ENCODE results near the gene SCRG1. TPM values are rescaled to one million over a fixed set of nuclear protein-coding genes. Genes with fewer than 3 reads are reported as not detected.

The SCRG1 gene
- total RNA-seq, 4 donors from 2014 or later, result 1.3 to 4.1 (median 1.8) TPM; not detected in 1

GRCh38 chr4:173411106-173411693, 12.3 kb upstream of the SCRG1 start:
- intact Hi-C loops (cut with DNase I; ENCODE audit: low total_unique reads), result no loop called here
- Histone ChIP-seq H3K27me3 (no peaks in the 10 kb centered on the region), H3K27ac (no peak overlapping the region), H3K9me3 (no peaks in the 10 kb centered on the region), H3K36me3 (no peaks in the 10 kb centered on the region), H3K4me3 (no peak overlapping the region), H3K4me1 (no peaks in the 10 kb centered on the region)
- no peak for DNase-seq
- TF ChIP-seq CTCF (IDR thresholded peaks at IDR 0.05) (no peak), POLR2A (IDR thresholded peaks at IDR 0.05) (no peak)

- Histone ChIP-seq H3K27ac (no peak overlapping the region), H3K9me3 (no peaks in the 10 kb centered on the region), H3K4me1 (no peaks in the 10 kb centered on the region), H3K27me3 (no peaks in the 10 kb centered on the region), H3K4me3 (no peak overlapping the region), H3K36me3 (no peaks in the 10 kb centered on the region)
- no peak for DNase-seq
- intact Hi-C loops (cut with DNase I; ENCODE audit: low total_unique reads), result no loop called here
- no peak for TF ChIP-seq POLR2A (IDR thresholded peaks at IDR 0.05)
- no peak for TF ChIP-seq CTCF (IDR thresholded peaks at IDR 0.05)
Observed at GRCh38 chr4:173410079-173410478, 11.2 kb upstream of the SCRG1 start.

GRCh38 chr4:173405840-173406606, 7.1 kb upstream of the SCRG1 start:
- H3K27me3 ChIP-seq, result no peaks in the 10 kb centered on the region
- no peak overlapping the region for H3K27ac ChIP-seq
- intact Hi-C loops (cut with DNase I; ENCODE audit: low total_unique reads), result no loop called here
- H3K4me3 ChIP-seq, result no peak overlapping the region
- no peak for TF ChIP-seq POLR2A (IDR thresholded peaks at IDR 0.05)
- TF ChIP-seq CTCF (IDR thresholded peaks at IDR 0.05), result no peak
- H3K36me3 ChIP-seq, result no peaks in the 10 kb centered on the region
- no peaks in the 10 kb centered on the region for H3K9me3 ChIP-seq
- H3K4me1 ChIP-seq, result no peaks in the 10 kb centered on the region
- DNase-seq, result no peak

GRCh38 chr4:173404296-173404865, 5.5 kb upstream of the SCRG1 start:
- DNase-seq, result no peak
- H3K4me1 ChIP-seq, result no peaks in the 10 kb centered on the region
- no peak for TF ChIP-seq CTCF (IDR thresholded peaks at IDR 0.05)
- TF ChIP-seq POLR2A (IDR thresholded peaks at IDR 0.05), result no peak
- H3K36me3 ChIP-seq, result no peaks in the 10 kb centered on the region
- H3K27me3 ChIP-seq, result no peaks in the 10 kb centered on the region
- H3K9me3 ChIP-seq, result no peaks in the 10 kb centered on the region
- H3K4me3 ChIP-seq, result no peak overlapping the region
- intact Hi-C loops (cut with DNase I; ENCODE audit: low total_unique reads), result no loop called here
- H3K27ac ChIP-seq, result no peak overlapping the region

GRCh38 chr4:173403051-173403450, 4.1 kb upstream of the SCRG1 start:
- no peaks in the 10 kb centered on the region for H3K9me3 ChIP-seq
- H3K4me3 ChIP-seq, result no peak overlapping the region
- no peaks in the 10 kb centered on the region for H3K36me3 ChIP-seq
- TF ChIP-seq POLR2A (IDR thresholded peaks at IDR 0.05) (no peak), CTCF (IDR thresholded peaks at IDR 0.05) (no peak)
- H3K27me3 ChIP-seq, result no peaks in the 10 kb centered on the region
- intact Hi-C loops (cut with DNase I; ENCODE audit: low total_unique reads), result no loop called here
- no peak for DNase-seq
- H3K27ac ChIP-seq, result no peak overlapping the region
- H3K4me1 ChIP-seq, result no peaks in the 10 kb centered on the region

Data from uterus (tissue), 4 donors.